ENCODE data around the gene PARVA.
A peak's percentile ranks its signal among the peaks of the same experiment; 100 is the strongest.
"Not testable (repeated sequence)": the region's sequence is repeated elsewhere in the genome, so short reads cannot be mapped to it uniquely, and the experiment has no call there.

PARVA gene, protein sequence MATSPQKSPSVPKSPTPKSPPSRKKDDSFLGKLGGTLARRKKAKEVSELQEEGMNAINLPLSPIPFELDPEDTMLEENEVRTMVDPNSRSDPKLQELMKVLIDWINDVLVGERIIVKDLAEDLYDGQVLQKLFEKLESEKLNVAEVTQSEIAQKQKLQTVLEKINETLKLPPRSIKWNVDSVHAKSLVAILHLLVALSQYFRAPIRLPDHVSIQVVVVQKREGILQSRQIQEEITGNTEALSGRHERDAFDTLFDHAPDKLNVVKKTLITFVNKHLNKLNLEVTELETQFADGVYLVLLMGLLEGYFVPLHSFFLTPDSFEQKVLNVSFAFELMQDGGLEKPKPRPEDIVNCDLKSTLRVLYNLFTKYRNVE

DNA sequence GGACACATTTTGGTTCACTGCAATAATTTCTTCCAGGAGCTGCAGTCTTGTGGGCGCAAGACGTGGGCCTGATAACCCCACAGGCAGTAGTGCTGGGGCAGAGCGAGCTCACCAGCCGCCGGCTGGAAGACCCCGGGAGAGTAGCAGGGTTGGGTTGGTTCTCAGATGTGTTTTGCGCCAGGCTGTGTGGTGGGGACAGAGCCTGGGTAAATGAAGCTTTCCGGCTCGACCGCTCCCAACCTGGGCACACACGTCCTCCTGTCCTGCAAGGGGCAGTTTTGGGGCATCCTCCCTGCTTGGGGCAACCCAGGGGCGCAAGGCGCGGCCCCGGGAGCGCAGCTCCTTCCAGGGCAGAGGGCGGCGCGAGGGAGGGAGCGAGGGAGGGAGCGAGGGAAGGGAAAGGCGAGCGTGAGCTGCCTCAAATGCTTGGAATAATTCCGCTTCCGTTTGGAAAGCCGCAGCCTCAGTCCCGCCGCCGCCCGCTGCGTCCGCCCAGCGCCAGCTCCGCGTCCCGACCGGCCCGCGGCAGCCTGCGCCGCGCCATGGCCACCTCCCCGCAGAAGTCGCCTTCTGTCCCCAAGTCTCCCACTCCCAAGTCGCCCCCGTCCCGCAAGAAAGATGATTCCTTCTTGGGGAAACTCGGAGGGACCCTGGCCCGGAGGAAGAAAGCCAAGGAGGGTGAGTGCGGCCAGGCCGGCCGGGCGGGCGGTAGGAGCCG, at the start of gene PARVA:
Gene PARVA (plus strand): TSS at position 466 of the 718 bp plus-strand sequence. CDS start 77 bp downstream, at position 543.
- 0 out of 2 replicates have a peak, but pooled peaks cover 2% of the 10 kb centered on the region for H3K9me3 ChIP-seq (ENCODE audit: control insufficient read depth, insufficient read depth, low read length)
- H3K9ac ChIP-seq (ENCODE audit: low read depth, low read length): peak within 1 kb of the TSS; percentile 83
- H3K36me3 ChIP-seq (ENCODE audit: insufficient read depth, low read length): no peaks in the 10 kb centered on the region
- H3K4me1 ChIP-seq (ENCODE audit: insufficient read depth, low read length): peaks cover 7% of the 10 kb centered on the region

DNA sequence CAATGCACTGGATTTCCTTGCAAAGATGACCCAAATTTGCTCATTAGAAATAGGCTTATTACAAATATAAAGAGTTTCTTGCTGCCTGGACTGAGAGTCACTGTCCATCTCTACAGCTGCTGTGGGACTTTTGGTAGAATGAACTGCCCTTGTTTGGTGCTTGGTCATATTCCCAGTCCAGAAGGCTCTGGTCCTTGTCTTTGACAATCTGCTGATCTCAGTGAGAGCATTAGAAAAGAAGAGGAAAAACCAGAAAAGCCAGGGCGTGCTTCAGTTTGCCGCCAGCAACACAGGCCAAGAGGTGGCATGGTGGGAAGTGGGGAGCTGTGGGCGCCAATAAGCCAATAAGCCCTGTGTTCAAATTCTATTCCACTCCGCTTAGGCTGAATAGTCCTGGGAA, 48.2 kb upstream of the PARVA start:
- Histone ChIP-seq H3K9ac (ENCODE audit: low read depth, low read length) (no peak overlapping the region), H3K4me1 (ENCODE audit: insufficient read depth, low read length) (peaks cover 12% of the 10 kb centered on the region), H3K36me3 (ENCODE audit: insufficient read depth, low read length) (no peaks in the 10 kb centered on the region), H3K9me3 (ENCODE audit: control insufficient read depth, insufficient read depth, low read length) (no peaks in the 10 kb centered on the region)

DNA sequence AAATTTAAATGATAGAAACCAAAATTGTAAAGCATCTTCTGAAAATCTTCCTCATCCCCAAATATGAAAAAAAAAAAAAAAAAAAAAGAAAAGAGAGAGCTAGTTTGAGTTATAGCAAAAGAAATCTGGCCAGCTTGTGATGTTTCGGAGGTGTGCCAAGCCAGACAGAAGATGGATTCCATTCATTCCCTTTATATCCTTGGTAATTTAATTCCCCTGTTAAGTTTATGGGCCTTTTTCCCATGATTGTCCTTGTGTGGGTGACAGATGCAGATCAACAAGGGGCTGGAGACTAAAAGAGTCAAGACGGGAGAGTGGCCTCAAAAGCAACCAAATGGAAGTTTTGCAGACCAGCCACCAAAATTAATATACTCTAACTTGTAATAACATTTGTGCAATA, 47.6 kb upstream of the PARVA start:
- Histone ChIP-seq H3K4me1 (ENCODE audit: insufficient read depth, low read length) (peaks cover 12% of the 10 kb centered on the region), H3K9ac (ENCODE audit: low read depth, low read length) (no peak overlapping the region), H3K36me3 (ENCODE audit: insufficient read depth, low read length) (no peaks in the 10 kb centered on the region), H3K9me3 (ENCODE audit: control insufficient read depth, insufficient read depth, low read length) (no peaks in the 10 kb centered on the region)

DNA sequence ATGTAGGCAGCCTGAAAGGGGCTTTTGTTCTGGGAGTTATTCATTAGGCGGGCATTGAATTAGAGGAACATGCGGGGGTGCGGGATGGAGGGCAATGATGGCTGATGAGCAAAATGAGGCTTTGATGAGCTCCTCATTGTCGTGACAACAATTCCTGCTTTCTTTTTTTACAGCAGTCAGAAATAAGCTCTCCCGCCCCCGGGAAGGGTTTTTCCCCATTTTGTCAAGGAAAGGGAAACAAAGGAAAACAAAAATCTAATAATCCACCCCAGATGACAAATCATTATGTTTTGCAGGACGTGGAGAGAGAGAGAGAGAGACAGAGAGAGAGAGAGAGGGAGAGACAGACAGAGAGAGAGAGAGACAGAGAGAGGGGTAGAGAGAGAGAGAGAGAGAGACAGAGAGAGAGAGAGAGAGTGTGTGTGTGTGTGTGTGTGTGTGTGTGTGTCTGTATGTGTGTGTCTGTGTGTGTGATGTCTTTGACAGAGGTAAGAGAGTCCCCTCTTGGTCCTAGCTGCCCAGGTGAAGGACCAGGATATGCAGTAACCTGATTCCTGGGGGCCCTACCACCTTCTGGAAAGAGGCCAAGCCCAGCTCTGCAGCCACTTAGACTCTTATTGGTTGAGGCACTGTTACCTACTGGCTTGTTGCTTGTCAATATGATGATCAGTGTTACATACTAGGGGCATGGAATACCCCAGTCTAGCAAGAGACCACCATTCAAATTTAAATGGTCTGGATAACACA, 46.7 kb upstream of the PARVA start:
- no peaks in the 10 kb centered on the region for H3K9me3 ChIP-seq (ENCODE audit: control insufficient read depth, insufficient read depth, low read length)
- H3K4me1 ChIP-seq (ENCODE audit: insufficient read depth, low read length): peaks cover 12% of the 10 kb centered on the region
- no peaks in the 10 kb centered on the region for H3K36me3 ChIP-seq (ENCODE audit: insufficient read depth, low read length)
- no peak overlapping the region for H3K9ac ChIP-seq (ENCODE audit: low read depth, low read length)

DNA sequence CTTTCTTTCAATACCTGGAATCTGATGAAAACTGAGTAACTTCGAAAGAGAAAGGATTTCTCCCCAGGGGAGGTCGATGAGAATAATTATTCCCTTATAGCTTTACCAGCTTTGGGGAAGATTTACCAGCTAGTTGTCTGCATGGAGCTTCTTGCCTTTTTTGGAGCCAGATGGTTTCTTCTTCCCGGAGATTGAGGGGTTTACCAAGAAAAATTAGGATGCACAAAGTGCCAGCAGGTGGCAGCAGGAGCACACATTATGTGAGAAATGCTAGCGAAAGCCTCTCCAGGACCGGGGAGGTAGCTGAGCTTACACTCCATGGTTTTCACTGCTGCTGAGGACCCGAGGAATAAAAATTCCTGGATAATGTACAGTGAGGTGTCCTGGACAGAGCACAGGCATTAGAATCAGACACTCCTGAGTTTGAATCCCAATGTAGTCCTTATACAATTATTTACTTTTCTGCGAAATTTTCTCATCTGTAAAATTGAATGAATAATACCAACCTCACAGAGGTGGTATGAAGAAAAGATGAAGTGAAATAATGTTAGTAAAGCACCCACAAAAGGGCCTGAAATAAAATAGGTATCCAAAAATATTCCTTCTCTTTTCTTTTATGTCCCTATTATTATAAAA, 46.0 kb upstream of the PARVA start:
- Histone ChIP-seq H3K9me3 (ENCODE audit: control insufficient read depth, insufficient read depth, low read length) (no peaks in the 10 kb centered on the region), H3K36me3 (ENCODE audit: insufficient read depth, low read length) (no peaks in the 10 kb centered on the region), H3K4me1 (ENCODE audit: insufficient read depth, low read length) (peaks cover 12% of the 10 kb centered on the region), H3K9ac (ENCODE audit: low read depth, low read length) (no peak overlapping the region)

DNA sequence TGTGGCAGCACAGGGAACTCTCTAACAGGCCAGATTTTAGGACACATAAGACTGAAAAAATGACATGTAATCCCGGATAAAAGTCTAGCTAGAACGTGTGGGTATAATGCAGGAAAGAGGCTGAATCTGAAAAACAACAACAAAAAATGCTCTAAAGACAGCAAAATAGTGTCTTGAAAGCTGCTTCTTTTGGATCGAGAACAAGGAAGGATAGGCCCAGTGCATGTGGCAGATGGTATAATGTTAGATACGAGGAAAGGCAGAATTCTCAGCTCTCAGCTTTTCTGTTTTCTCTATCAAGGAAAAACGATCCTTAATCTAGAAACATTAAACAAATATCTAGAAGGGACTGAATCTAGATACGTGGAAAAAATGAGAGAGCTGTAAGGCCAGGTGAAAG, 33.8 kb upstream of the PARVA start:
- Histone ChIP-seq H3K36me3 (ENCODE audit: insufficient read depth, low read length) (no peaks in the 10 kb centered on the region), H3K9ac (ENCODE audit: low read depth, low read length) (no peak overlapping the region), H3K9me3 (ENCODE audit: control insufficient read depth, insufficient read depth, low read length) (no peaks in the 10 kb centered on the region), H3K4me1 (ENCODE audit: insufficient read depth, low read length) (no peaks in the 10 kb centered on the region)

DNA sequence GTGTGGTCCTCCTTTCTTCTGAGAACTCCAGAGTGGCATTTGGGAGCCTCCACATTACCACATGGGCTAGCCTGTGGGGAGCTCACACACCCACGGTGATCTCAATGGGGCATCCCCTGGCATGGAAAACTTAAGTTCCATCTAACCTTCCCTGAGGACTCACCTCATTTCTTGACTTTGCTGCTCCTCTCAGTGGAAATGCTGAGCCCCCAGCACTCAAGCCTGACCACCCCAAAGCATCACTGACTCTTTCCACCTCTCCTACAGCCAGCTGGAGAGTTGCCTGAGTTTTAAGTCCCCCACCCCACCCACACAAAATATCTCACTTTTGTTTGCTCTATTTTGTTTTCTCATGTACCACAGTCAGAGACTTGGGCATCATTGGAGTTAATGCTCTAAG, 23.8 kb upstream of the PARVA start:
- H3K36me3 ChIP-seq (ENCODE audit: insufficient read depth, low read length): no peaks in the 10 kb centered on the region
- H3K9me3 ChIP-seq (ENCODE audit: control insufficient read depth, insufficient read depth, low read length): no peaks in the 10 kb centered on the region
- H3K9ac ChIP-seq (ENCODE audit: low read depth, low read length): no peak overlapping the region
- H3K4me1 ChIP-seq (ENCODE audit: insufficient read depth, low read length): no peaks in the 10 kb centered on the region; the same call in 1 of the 2 replicates

DNA sequence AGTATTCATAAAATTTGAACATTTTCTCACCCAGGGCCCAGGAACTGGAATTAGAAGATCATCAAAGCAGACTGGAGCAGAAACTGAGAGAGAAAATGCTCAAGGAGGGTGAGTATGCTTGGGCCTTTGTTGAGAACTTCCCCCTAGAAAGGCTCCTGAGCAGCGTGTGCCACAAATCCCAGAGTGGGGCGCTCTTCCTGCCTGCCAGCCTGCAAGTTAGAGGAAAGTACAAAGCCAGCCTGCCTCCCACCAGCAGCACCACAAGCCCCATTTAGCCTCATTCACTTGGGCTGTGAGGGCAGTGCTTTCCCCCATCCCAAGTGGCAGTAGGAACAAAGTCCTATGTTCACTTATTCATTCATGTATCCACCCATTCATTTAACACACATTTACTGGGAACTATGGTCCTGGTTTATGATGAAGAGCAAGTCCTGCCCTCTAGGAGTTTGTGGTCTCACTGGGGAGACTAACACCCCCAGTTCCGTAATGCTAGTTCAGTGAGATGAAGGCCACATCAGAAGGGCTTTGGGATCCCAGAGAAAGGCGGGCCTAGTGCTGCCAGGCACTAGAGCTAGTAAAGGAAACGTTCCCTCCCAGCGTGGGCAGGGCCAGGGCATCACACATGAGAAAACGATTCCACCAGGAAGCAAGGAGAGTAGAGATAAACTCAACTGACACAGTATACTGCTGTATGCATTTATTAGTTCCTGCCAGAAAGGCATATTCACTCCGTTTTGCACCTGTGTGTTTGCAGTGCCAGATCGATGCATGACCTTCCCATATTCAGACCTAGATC, 22.4 kb upstream of the PARVA start:
- H3K4me1 ChIP-seq (ENCODE audit: insufficient read depth, low read length): no peaks in the 10 kb centered on the region; the same call in 1 of the 2 replicates
- H3K36me3 ChIP-seq (ENCODE audit: insufficient read depth, low read length): no peaks in the 10 kb centered on the region
- no peaks in the 10 kb centered on the region for H3K9me3 ChIP-seq (ENCODE audit: control insufficient read depth, insufficient read depth, low read length)

DNA sequence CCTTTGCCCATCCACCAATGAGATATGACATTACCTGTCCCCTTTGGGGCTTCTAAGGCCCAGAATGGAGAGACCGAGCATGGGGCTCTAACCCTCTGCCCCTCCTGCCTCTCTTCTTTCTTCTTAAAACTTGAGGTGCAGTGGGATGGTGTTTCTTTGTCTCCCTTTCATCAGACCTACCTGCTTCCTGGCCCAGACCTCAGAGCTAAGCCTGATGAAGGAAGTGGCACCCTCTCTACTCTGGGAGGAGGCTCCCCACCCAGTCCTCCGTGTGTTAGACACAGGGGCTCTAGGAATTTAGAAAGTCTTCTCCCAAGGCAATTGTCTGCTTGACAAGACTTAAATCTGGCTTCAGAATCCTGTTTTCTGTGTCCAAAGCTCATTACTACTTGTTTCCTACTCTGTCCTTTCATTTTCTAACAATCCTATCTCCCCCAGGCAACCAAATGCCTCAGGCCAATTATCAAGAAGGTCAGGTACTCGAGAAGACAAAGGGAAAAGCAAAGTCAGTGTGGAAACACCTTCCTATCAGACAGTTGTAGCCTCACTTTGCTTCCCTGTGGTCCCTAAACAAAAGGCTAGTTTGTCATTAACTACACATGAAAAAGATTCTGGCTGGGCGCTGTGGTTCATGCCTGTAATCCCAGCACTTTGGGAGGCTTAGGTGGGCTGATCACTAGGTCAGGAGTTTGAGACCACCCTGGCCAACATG, 20.3 kb upstream of the PARVA start:
- Histone ChIP-seq H3K9ac (ENCODE audit: low read depth, low read length) (no peak overlapping the region), H3K9me3 (ENCODE audit: control insufficient read depth, insufficient read depth, low read length) (no peaks in the 10 kb centered on the region), H3K4me1 (ENCODE audit: insufficient read depth, low read length) (no peaks in the 10 kb centered on the region; the same call in 1 of the 2 replicates), H3K36me3 (ENCODE audit: insufficient read depth, low read length) (no peaks in the 10 kb centered on the region)

More for the DNA sequence above, 22.4 kb upstream of the PARVA start:
- H3K9ac ChIP-seq (ENCODE audit: low read depth, low read length): no peak overlapping the region

DNA sequence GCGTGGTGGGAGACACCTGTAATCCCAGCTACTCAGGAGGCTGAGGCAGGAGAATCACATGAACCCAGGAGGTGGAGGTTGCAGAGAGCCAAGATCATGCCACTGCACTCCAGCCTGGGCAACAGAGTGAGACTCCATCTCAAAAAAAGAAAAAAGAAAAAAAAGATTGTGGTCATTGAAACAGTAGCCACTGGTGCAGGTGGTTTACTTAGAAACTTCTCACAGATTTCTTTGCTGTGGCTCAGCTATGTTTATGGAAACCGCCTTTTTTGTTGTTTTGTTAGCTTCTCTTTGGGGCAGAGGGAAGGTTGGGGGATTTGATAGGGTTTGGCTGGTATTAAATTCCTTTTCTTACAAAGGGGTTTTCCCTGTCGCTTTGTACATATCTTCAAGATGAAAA, 19.7 kb upstream of the PARVA start:
- H3K9ac ChIP-seq (ENCODE audit: low read depth, low read length); H3K4me1 ChIP-seq (ENCODE audit: insufficient read depth, low read length); H3K9me3 ChIP-seq (ENCODE audit: control insufficient read depth, insufficient read depth, low read length): not testable (repeated sequence)

DNA sequence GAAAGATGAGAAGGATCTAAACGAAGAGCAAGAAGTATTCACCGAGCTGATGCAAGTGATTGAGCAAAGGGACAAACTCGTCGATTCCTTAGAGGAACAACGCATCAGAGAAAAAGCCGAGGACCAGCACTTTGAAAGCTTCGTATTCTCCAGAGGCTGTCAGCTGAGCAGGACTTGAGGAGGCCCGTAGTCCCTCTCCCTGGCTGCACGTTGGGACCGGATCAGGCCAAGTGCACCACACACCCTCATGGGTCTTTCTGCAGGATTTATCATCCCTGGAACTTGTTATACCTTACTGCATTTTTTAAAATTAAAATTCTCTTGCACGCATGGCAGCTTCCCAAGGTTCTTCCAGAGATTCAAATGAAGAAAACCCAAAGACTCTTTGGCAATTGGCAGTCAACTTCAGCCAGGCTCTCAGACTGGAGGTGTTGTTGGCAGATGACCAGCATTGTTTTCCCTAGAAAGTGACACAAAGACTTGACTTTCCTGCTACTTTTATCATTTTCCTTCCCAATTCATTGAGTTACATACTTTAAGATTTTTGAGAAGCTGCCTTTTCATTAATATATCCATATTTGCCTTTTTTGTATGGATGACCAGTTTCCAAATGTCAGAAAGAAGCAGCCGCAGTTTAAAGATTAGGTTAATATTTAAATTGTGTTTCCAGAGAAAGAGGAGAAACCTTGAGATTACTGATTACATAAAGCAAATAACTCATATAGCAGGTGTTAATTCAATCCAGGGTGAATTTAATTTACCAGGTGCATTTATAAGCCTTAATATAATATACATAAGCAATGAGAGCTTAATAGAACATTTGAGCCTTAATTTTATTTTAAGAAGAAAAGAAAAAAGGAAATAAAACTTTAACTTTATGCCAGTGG, 18.8 kb upstream of the PARVA start:
- H3K36me3 ChIP-seq (ENCODE audit: insufficient read depth, low read length): no peaks in the 10 kb centered on the region
- no peaks in the 10 kb centered on the region; the same call in 1 of the 2 replicates for H3K4me1 ChIP-seq (ENCODE audit: insufficient read depth, low read length)
- no peaks in the 10 kb centered on the region for H3K9me3 ChIP-seq (ENCODE audit: control insufficient read depth, insufficient read depth, low read length)
- no peak overlapping the region for H3K9ac ChIP-seq (ENCODE audit: low read depth, low read length)

More for the DNA sequence above, 19.7 kb upstream of the PARVA start:
- not testable (repeated sequence) for H3K36me3 ChIP-seq (ENCODE audit: insufficient read depth, low read length)

DNA sequence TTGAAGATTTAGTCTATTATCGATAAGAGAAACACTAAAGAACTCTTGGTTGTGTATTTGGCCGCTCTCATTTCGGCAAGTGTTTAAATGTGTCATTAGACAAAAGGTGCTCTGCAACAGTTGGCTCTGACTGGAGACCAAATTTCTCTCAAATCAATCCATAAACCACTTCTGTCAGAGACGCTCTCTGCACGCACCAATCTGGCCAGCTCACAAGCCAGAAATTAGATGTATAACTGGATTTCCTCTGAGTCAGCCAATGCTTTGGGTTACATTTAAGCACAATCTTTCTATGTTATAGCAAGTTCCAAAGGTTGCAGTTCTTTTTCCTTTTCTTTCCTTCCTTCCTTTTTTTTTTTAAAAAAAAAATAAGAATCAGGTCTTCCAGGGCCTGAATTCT, 17.6 kb upstream of the PARVA start:
- Histone ChIP-seq H3K4me1 (ENCODE audit: insufficient read depth, low read length) (no peaks in the 10 kb centered on the region; the same call in 1 of the 2 replicates), H3K9me3 (ENCODE audit: control insufficient read depth, insufficient read depth, low read length) (no peaks in the 10 kb centered on the region), H3K9ac (ENCODE audit: low read depth, low read length) (no peak overlapping the region), H3K36me3 (ENCODE audit: insufficient read depth, low read length) (no peaks in the 10 kb centered on the region)
